Testis (tissue), 3 donors: ENCODE data around the gene MST1R. TPM values are rescaled to one million over a fixed set of nuclear protein-coding genes. Genes with fewer than 3 reads are reported as not detected.

ENCODE experiments used
- DNase-seq: peaks from one replicate; pipeline ENCODE4 v3.0.0-alpha.2; 2019
- H3K27ac ChIP-seq, 2 donors: fragments of 200-600 bp; sonication (generic); one replicate each; pipeline ENCODE4 v1.5.1; 2019
- H3K27me3 ChIP-seq: fragments of 200-600 bp; sonication (generic); one replicate; pipeline ENCODE4 v1.5.1; 2019
- H3K36me3 ChIP-seq: fragments of 200-600 bp; sonication (generic); one replicate; pipeline ENCODE4 v1.5.1; 2017; ENCODE audit warnings: low read depth; ENCODE audit errors: missing control alignments
- H3K4me1 ChIP-seq: fragments of 200-600 bp; sonication (generic); one replicate; pipeline ENCODE4 v1.5.1; 2019
- H3K4me3 ChIP-seq, 2 donors: fragments of 200-600 bp; sonication (generic); one replicate each; pipeline ENCODE4 v1.5.1; 2017 to 2019
- H3K9me3 ChIP-seq: fragments of 200-600 bp; sonication (generic); one replicate; pipeline ENCODE4 v1.5.1; 2017
- POLR2A ChIP-seq: fragments of 450-650 bp; IDR thresholded peaks from one replicate; pipeline ENCODE4 v1.6.1; 2017; ENCODE audit warnings: antibody characterized with exemption, mild to moderate bottlenecking, moderate library complexity
- WGBS, 2 donors: methylation state at CpG; one replicate each; pipeline ENCODE4 v1.1.5; 2018; 5-methylcytosine and 5-hydroxymethylcytosine counted together
- intact Hi-C: fragments of 100-400 bp; cut with DNase I; formaldehyde crosslinking; loops from one replicate; pipeline ENCODE4 v1.15.1; 2023; ENCODE audit warnings: low total_unique reads
- polyA plus RNA-seq: library from polyadenylated mRNA; stranded (reverse); fragments of 350-450 nt; fragmentation: Illumina TruSeq; extraction: RNeasy Lipid Tissue Mini Kit (QIAGEN cat#74804); gene quantifications from one replicate; pipeline ENCODE4 v1.2.3, GENCODE V29; 2014; ENCODE audit warnings: low read depth, low replicate concordance; ENCODE audit not compliant: insufficient read depth
- total RNA-seq, 2 donors: library from RNA; depleted of rRNA; stranded (reverse); fragments of >200 nt; gene quantifications; one replicate each; pipeline ENCODE4 v1.2.3, GENCODE V29; 2016
- TF ChIP-seq, protein P1 (sequence below), 3 experiments: fragments of 450-650 bp in 2 of 3; fragments of 200-600 bp in 1 of 3; sonication (generic) in 1 of 3; IDR thresholded peaks; one replicate each; pipeline ENCODE4 v1.5.1; 2016 to 2019; ENCODE audit warnings: antibody characterized with exemption in 3 of 3, mild to moderate bottlenecking in 2 of 3, moderate library complexity in 1 of 3

The MST1R gene
- total and polyA plus RNA-seq, 3 donors from 2014 or later: 7.6 to 15.9 (median 11.2) TPM

DNA sequence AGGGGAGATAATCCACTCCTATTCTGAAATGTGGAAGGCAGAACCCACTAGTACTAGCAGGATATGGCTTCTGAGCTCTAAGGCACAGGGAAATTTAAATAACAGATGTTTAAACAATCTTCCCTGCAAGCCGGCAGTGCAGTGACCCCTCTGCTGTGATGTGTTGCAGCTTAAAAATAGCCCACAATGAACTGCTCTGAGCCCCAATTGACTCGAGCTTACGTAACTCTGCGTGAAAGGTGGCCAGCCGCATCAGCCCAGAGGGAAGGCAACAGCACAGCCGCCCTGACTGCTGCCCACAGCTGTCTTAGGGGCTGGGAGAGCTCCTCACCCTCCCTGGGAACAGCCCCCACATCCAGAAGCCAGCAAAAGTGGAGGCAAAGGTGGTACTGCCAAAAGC is 21.5 kb downstream of the MST1R start:
- H3K9me3 ChIP-seq: no peaks in the 10 kb centered on the region
- TF ChIP-seq, protein P1, sequence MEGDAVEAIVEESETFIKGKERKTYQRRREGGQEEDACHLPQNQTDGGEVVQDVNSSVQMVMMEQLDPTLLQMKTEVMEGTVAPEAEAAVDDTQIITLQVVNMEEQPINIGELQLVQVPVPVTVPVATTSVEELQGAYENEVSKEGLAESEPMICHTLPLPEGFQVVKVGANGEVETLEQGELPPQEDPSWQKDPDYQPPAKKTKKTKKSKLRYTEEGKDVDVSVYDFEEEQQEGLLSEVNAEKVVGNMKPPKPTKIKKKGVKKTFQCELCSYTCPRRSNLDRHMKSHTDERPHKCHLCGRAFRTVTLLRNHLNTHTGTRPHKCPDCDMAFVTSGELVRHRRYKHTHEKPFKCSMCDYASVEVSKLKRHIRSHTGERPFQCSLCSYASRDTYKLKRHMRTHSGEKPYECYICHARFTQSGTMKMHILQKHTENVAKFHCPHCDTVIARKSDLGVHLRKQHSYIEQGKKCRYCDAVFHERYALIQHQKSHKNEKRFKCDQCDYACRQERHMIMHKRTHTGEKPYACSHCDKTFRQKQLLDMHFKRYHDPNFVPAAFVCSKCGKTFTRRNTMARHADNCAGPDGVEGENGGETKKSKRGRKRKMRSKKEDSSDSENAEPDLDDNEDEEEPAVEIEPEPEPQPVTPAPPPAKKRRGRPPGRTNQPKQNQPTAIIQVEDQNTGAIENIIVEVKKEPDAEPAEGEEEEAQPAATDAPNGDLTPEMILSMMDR (IDR thresholded peaks at IDR 0.05): no peak
- TF ChIP-seq POLR2A: no peak
- no peak overlapping the region for H3K4me3 ChIP-seq
- H3K27ac ChIP-seq: no peak overlapping the region
- WGBS, 2 donors: 36 to 47% methylated on average over 6 of the region's 6 CpGs
- intact Hi-C loops: no loop called here
- no peak for DNase-seq
- H3K36me3 ChIP-seq: no peaks in the 10 kb centered on the region
- H3K27me3 ChIP-seq: no peaks in the 10 kb centered on the region
- H3K4me1 ChIP-seq: peaks cover 4% of the 10 kb centered on the region

DNA sequence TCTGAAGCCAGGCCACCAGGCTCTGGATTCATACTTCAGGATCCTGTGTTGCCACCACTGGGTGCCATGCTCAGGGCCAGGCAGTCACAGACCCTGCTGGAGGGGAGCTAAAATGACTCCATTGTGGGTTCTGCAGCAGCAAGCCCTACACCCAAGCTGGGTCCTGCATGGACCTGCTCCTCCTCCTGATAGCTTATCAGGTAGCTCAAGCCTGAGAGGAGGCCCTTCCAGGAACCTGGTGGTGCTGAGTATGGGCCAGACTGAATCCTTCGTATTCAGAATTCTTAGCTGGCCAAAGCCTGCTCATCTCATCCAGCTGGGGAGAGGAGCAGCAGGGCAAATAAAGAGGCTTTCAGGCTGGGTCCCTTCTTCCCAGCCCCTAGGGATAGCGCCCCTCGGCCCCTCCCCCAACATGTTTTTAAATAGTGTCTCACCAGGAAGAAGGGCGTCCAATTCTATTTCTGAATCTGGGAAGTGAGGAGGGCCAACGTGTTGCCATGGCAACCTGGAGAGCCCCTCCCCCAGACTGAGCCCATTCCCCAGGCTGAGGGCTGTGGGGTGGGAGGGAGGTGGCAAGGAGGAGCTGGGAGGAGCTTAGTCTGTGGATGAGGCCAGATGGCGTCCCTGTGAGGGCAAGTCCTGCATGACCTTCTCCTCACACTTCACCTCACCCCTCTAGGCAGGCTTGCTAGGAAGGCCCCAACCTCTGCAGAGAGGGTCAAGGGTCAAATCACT is 22.9 kb downstream of the MST1R start:
- Histone ChIP-seq H3K4me3 (no peak overlapping the region), H3K36me3 (no peaks in the 10 kb centered on the region), H3K27ac (no peak overlapping the region), H3K4me1 (peaks cover 4% of the 10 kb centered on the region), H3K27me3 (no peaks in the 10 kb centered on the region), H3K9me3 (no peaks in the 10 kb centered on the region)
- TF ChIP-seq, protein P1 (IDR thresholded peaks at IDR 0.05): no peak
- TF ChIP-seq POLR2A: no peak
- intact Hi-C loops: no loop called here
- 46 to 55% methylated on average over 4 to 6 of the region's 6 CpGs for WGBS, 2 donors
- DNase-seq: no peak

DNA sequence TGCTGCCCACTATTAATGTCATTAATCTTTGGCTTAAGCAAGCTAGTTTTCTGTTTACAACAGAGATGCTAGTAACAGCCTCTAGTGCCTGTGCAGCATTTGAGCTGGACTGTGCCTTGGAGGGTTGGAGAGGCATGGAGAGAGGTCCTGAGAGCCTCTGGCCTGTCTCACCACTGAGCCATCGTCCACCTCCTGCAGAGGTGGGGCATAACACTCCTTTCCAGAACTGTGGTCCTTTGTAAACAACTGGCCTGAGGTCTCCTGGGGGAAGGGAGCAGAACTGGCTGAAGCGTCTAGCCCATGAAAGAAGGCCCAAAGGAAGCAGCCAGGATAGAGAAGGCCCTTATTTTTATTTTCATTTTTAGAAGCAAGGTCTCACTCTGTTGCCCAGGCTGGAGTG is 24.0 kb downstream of the MST1R start:
- TF ChIP-seq, protein P1 (IDR thresholded peaks at IDR 0.05): no peak
- no peak for TF ChIP-seq POLR2A
- no peak for DNase-seq
- H3K4me3 ChIP-seq: no peak overlapping the region
- H3K4me1 ChIP-seq: peaks cover 4% of the 10 kb centered on the region
- H3K27me3 ChIP-seq: no peaks in the 10 kb centered on the region
- H3K27ac ChIP-seq: no peak overlapping the region
- 52 to 54% methylated on average over 2 of the region's 2 CpGs for WGBS, 2 donors
- no peaks in the 10 kb centered on the region for H3K9me3 ChIP-seq
- intact Hi-C loops: no loop called here
- no peaks in the 10 kb centered on the region for H3K36me3 ChIP-seq

DNA sequence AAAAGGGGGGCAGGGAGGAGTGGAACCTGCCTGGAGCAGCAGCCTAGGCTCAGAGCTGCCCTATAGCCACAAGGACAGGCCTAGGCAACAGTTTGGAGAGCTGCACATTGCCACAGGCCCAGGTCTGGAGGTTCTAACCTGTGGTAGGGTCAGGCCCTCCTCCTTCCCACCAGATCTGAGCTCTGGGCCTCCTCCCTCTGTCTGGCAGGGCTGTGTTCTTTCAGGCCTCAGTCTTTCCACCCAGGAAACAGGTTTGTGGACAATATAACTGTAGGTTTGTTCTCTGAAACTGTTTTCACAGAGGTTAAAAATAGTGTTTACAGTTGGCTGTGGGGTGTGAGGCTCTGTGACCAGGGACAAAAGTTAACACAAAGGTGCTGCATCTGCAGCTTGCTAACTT is 25.0 kb downstream of the MST1R start:
- Histone ChIP-seq H3K36me3 (no peaks in the 10 kb centered on the region), H3K4me3 (no peak overlapping the region), H3K9me3 (no peaks in the 10 kb centered on the region), H3K27me3 (no peaks in the 10 kb centered on the region), H3K4me1 (peaks cover 4% of the 10 kb centered on the region), H3K27ac (no peak overlapping the region)
- intact Hi-C loops: no loop called here
- TF ChIP-seq POLR2A: no peak
- TF ChIP-seq, protein P1 (IDR thresholded peaks at IDR 0.05): no peak
- no peak for DNase-seq

DNA sequence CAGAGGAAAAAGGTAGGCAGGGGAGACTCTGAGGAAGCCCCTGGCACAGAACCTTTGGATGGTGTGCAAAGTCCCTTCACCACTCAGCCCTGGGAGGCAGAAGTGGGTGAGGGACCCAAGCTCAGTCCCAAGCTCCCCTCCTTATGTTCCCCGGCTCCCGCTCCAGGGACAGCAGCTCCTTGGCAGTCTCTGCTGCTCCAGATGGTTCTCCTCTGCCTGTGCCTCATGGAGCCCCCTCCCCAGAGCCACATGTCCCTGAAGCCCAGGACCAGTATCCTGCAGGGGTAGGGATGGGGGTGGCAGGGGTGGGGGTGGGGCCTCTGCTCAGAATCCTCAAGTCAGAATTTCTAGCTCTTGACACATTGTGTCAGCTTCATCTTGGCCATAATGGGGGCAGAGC is 26.0 kb downstream of the MST1R start:
- DNase-seq: no peak
- intact Hi-C loops: no loop called here
- WGBS, 2 donors: 71% methylated on average over 2 of the region's 2 CpGs; no CpG with 5 or more reads in 1 of the 2 donors
- Histone ChIP-seq H3K27ac (no peak overlapping the region), H3K36me3 (no peaks in the 10 kb centered on the region), H3K4me3 (no peak overlapping the region), H3K9me3 (no peaks in the 10 kb centered on the region), H3K4me1 (peaks cover 4% of the 10 kb centered on the region), H3K27me3 (no peaks in the 10 kb centered on the region)
- TF ChIP-seq, protein P1 (IDR thresholded peaks at IDR 0.05): no peak
- no peak for TF ChIP-seq POLR2A
